HG02623 (cell line): Measurements from ENCODE around the gene QSOX2.
"Not testable (repeated sequence)": the region's sequence is repeated elsewhere in the genome, so short reads cannot be mapped to it uniquely, and the experiment has no call there.

Source experiments
- ATAC-seq: cut with Tn5 transposase; IDR thresholded peaks from one replicate; pipeline ENCODE4 v1.9.1; 2021; ENCODE audit warnings: moderate library complexity; ENCODE audit not compliant: unreplicated experiment

The QSOX2 gene

DNA sequence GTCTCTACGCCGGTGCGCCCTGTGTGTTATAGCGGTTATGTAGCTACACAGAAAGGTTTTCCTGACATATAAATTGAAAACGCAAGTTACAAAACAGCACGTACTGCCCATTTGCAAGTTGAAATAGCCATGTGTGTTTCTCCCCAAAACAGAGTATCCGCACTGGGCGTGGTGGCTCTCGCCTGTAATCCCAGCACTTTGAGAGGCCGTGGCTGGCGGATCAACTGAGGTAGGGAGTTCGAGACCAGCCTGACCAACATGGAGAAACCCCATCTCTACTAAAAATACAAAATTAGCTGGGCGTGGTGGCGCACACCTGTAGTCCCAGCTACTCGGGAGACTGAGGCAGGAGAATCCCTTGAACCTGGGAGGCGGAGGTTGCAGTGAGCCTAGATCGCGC, 21.0 kb upstream of the QSOX2 start:
- not testable (repeated sequence) for ATAC-seq

DNA sequence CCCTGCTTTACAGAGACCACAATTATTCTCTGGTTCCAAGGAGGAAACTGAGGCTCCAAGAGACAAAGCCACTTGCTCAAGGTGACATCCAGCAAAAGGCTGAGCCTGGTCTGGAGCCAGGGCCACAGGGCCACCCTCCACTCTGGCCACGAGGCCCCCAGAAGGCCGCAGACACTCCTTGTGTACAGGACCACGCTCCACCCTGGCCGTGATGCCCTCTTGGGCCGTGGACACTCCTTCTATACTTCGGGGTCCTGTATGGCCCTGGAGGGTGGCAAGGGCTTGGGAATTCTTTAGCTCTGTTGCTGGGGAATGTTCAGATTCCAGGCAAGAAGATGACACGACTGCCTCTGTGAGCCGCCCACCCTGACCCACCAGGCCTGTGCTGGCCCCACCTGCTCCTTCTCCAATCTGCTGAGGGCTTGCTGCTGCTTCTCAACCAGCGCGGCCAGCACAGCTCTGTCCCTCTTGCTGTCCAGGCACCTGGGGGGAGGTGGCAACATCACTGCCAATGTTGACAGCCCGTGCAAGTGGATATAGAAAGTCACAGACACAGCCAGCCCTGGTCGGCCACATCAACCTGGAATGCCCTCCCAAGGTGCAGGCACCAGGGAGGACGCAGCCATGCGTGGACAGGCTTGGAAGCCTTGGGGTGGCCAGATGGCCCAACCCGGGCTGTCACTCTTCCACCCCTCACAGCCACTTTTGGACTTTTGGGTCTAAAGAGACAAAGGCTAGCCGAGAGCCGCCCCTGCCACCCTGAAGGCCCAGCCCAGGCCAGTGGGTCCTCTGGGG, 20.1 kb upstream of the QSOX2 start:
- ATAC-seq = no peak

DNA sequence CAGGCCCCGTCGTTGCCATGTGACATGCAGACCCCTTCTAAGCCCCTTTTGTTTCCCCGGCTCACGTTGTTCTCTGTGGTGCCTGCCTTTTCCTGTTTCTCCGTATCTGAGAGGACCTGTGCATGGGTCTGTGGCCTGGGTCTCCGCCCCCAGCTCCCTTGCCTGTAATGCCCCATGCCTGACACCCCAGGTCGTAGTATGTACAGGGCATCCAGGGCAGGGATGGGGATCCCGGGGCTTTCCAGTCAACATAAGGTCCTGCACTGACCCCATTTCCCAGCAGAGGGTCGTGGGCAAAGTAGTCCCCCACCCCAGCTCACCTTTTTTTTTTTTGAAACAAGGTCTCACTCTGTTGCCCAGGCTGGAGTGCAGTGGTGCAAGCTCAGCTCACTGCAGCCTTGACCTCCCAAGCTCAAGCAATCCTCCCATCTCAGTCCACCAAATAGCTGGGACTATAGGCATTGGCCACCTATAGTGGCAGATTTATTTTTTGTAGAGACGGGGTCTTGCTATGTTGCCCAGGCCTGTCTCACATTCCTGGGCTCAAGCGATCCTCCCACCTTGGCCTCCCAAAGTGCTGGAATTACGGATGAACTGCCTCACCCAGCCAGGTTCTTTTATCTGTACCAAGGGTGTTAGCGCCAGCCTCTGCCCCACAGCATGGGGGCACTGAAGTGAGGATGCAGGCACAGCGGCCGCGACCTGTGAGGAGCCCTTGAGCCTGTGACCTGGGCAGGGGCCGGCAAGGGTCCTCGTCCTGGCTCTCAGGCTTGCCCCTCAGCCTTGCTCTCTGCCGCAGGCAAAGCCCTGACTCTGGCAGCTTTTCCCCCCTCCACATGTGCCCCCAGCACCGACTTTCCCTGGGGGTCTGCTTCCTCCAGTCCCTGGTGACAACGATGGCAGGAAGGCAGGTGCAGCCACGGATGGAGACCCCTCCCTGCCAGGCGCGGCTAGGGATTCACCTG, 19.1 kb upstream of the QSOX2 start:
- ATAC-seq = no peak

DNA sequence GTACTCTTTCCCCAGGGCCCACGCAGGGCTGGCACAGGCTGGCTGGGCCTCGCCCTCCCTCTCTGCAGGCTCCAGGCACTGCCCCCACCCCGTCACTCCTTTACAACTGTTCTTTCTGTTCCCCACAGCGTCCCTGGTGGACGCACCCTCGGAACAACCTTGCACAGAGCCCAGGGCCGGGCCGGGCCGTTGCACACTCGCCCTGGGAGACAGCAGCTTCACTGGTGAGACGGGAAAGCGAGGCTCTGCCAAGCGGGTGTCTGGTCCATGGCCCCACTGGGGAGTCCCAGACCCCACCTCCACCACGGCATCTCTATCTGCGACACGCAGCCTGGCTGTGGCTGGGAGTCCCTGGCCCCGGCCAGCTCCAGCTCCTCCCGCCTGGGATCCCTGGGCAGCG, 18.4 kb upstream of the QSOX2 start:
- ATAC-seq = no peak

DNA sequence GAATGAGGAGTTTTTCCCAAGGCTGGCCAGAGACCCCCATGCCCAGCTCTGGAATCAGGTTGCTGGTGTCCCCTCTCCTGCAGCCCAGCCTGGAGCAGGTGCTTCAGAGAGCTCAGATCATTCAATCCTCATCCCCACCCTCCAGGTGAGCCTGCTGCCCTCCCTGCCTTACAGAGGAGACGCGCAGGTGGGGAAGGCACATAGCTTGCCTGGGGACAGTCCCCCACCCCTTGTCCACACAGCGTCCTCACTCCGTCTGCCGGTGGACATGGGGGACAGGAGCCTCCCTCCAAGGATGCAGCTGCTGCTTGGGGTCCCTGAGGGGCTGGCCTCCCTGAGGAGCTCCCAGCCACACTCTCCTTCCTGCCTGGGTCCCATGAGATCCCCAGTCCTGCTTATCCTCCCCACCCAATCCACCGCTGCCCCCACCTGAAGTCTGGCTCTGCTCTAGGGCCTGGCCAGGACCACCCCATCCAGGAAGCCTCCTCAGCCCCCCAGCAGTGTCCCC, 17.1 kb upstream of the QSOX2 start:
- ATAC-seq = no peak

DNA sequence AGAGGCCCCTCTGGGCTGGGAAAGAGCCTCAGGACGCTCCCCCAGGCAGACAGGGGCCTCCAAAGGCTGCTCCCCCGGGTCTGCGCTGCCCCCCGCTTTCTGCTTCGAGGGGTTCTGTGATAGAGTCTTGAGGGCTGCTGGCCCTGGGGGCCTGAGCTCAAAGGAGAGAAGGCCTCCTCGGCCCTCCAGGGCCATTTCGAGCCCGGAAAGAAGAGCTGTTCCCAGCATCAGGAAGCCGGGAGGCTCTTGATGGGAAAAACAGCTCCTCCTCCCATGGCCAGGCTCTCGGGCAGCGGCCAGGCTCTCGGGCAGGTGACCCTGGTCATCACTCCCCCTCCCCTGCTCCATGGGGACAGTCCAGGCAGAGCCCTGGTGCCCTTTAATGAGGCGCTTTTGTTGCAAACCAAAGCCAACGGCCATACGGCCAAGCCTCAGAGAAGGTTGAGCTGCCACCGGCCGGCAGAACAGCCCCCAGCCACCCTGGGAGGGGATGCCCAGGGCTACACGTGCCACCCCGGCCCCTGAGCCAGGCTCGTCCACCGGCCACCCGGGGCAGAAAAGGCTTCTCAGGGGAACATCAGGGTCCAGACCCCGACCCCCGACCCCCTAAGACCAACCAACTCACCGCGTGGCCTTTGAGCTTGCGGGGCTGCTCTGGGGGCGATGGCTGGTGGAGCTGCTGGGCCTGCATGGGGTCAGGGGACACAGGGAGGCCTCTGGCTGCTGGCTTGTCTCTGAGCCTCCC, 16.2 kb upstream of the QSOX2 start:
- ATAC-seq = no peak

DNA sequence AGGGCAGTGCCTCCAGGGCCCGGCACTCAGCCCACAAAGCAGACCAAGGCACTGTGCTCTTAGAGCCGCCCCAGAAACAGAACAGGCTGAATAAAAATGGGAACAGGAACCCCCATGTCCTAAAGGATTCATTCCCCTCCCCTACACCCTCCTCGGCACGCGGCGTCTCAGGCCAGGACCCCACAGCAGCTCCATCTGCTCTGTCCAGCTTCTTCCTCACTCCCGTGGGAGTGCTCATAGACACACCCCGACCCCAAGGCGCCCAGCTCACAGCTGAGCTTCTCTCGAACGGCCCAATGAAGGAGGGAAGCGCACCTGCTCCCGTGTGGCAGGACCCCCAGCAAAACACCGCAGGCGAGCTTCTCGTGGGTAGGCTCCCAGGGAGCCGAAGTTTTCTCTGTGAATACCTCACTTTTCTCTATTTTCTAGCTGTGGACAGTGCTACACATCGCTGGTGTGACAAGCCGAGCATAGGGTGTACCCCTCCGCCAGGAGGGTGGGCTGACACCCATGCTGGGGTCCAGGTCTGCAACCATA, 15.4 kb upstream of the QSOX2 start:
- ATAC-seq = no peak

DNA sequence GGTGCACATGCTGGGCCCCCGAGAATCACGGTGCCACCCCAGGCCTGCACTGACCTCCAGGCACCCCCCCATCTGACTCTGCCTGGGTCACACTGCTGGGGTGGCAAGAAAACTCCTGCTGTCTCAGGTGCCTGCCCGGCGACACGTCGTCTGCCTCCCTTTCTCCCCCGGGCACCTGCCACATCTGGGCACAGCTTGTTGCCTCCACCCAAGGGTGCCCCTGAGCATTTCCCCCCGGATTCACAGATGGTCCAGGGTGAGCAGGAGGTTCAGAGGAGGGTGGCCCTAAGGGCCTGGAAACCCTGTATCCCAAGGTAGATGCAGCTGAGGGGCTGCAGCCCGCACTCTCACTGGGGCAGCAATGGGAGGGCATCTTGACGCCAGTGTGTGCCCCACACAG, 14.9 kb upstream of the QSOX2 start:
- no peak for ATAC-seq

DNA sequence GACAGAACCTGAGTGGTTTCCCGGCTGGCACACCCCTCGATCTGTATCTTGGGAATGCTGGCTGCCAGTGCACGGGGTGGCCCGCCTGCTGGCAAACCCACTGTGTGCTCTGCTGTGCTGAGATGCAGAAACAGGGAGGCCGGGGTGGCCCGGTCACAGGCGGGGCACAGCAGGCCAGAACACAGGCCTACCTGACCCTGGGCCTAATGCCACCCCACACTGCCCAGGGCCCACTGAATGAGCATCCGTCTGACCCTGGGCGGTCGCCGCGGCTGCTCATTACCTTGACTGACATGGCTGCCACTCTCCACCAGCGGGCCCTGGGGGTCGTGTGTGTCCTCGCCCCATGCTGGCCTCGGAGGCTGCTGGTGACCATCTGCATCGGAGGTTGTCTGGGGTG, 14.2 kb upstream of the QSOX2 start:
- no peak for ATAC-seq

DNA sequence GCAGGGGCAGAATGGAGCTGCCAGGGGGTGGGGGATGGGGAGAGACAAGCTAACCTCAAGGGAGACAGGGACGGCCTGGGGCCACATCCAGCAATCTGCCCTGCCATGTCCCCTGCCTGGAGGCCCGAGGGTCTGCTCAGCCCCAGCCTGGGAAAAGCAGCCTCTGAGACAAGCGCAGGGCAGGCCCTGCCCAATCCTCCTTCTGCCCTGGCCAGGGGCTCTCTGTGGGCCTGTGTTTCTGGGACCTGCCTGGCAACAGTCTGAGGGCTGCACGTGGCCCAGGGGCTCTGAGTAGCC, 13.9 kb upstream of the QSOX2 start:
- no peak for ATAC-seq

DNA sequence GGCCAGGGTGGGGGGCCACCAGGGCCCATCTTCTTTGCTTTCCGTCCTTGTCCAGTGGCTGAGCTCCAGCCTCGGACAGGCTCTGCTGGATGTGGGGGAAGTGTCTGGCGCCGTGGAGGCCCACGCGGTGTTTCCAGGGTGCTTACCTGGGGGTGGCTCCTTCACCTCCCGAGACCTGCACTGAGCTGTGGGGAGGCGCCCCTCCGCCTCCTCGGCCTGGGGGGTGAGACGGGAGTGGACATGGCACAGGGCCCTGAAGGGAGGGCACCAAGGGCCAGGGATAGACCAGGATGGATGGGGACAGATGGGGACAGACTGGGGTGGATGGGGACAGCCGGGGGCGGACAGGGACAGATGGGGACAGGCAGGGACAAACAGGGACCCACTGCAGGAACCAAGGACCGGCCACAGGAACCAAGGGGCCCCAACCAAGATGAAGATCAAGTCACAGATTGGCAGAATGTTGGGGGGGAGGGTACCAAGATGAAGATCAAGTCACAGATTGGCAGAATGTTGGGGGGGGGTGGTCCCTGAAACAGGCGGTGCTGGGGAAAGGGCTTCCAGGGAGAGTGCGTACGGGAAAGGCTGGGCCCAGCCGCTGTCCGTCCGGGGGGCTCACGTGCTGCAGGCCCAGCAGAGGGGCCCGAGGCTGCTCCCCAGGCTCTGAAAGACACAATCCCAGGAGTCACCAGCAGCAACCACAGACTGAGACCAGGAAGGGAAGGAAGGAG, 13.3 kb upstream of the QSOX2 start:
- no peak for ATAC-seq

DNA sequence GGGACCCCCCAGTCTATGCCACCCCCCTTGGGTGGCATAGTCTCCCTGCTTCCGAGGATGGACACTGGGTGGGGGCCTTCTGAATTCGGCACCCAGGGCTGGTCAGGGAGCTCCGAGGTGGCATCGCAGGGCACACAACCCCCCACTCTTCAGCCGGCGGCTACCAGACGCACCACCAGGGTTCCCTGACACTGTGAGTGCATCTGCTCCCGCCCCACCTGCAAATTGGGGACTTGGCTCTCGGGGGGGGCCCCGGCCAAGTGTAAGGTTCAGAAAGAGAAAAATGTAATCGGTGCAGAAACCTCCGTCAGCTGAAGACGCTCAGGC, 12.7 kb upstream of the QSOX2 start:
- no peak for ATAC-seq

DNA sequence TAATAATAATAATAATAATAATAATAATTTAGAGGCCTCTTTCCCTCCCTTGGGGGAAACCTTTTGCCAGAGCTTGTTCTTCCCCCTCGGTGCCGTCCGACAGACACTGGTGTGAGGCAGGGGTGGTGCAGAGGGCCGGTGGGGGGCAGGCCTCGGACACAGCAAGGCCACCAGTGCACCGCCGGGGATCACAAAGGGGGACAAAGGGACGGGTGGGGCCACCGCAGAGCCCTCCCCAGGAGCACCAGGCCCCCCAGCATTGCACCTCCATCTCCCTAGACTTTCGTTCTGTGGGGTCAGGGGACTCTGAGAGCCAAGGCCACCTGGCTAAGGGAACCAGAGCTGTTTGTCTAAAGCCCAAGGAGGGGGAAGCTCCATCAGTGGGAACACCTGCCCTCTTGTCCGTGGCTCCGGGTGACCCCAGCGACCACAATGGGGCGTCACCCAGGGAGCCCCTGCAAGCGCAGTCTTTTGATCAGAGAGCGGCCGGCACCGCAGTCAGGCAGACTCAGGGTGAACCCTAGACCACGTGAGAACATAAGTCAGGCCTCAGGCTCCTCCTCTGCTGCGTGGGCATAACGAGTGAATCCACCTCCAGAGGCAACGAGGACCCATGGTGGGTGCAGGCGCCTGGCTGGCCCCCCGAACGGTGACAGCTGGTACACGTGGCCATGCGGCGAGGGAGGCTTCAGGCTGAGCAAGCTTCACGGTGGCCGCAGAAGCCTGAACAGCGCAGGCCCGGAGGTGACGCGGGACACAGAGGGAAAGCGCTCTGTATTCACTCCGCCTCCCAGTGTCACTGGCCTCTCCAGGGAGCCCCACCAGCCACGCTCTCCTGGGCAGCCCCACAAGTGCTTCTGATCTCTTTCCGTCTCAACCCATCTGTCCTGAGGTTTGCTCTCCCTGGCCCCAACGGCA, 12.0 kb upstream of the QSOX2 start:
- no peak for ATAC-seq

DNA sequence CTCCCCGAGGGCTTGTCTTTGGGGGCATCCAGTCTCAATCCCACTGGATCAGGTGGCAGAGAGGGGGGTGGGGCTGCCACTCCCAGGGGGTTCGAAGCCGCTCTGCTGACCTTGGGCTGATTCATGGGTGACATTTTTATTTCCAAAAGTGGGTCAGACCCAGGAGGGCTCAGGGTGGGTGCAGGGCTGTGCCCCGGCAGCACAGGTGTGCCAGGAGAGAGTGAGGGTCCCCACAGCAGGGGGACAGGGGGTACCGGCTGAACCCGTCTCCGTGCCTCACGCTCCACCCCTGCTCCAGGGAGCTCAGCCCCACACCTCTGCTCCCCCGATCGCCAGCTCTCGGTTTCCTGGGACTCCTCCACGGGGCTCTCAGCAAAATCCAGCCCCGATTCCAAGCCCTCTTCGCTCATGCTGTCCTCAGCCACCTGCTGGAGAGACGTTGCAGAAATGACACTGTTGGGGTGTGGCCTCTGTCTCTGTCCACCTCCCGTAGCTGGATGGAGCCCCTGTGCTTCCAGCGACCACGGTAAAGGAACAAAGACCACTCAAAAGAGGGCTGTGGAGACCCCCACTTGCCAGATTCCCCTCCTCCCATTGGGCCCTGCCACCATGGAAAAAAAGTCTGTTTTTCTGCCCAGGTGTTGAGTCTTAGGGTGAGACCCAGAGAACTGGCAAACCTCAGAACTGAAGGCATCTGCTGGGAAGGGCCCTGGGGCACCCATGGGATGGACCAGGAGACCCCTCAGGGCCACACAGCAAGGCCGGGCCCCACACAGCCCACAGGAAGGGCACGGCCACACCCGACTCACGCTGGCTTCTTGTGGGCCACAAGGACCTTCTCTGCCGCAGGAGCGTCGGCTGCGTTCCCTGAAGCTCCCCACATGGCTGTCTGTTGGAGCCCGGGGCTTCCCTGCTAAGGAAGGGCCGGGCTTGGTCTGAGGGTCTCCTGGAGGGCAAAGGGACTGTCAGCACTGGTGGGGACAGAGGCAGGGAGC, 10.6 kb upstream of the QSOX2 start:
- ATAC-seq = no peak

DNA sequence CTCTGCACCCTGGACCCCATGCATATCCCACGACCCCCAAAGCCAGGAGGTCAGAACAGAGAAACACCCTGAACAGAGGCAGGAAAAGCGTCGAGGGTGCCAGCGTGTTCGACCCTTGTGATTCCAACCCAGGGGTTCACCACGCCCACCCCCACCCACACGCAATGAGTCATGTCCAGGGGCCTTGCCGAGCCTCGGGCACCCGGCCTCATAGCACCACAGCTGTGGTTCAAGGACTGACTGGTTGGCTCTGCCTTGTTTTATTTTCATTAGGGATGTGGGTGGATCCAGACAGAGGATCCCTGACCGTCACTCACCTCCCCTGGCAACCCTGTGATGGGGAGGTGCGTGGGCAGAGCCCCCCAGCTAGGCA, 9.5 kb upstream of the QSOX2 start:
- ATAC-seq = no peak

DNA sequence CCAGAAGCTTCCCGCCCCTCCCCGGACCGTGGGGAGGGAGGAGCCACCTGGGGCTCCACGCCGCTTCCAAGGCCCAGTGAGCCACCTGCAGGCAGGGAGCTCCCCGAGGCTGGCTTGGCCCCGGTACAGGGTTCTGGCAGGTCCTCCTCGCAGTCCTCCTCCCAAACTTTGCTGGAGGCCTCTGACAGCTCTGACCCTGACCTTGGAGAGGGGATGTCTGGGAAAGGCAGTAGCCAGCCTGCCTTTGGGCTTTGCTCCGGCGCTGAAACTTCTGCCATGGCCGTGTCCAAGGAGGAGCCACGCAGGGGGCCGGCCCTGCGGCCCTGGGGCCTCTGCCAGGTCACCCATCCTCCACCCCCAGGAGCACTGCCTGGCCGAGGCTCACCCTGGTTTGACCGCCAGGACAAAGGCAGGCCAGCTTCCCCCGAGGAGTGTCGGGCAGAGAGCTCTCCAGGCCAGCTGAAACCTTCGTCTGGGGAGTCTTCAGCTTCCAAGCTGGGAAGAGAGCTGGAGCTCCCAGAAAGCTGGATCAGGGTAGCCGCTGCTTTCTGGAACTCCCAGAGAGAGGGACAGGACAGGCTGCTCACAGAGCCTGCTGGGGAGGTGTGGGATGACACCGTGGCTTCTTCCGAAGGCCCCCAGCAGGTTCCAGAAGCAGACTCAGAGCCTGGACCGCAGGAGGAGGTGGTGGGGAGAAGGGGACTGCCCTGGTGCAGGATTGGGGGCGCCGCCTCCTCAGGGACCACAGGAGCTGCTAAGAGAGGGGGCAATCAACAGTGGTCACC, 9.0 kb upstream of the QSOX2 start:
- no peak for ATAC-seq

DNA sequence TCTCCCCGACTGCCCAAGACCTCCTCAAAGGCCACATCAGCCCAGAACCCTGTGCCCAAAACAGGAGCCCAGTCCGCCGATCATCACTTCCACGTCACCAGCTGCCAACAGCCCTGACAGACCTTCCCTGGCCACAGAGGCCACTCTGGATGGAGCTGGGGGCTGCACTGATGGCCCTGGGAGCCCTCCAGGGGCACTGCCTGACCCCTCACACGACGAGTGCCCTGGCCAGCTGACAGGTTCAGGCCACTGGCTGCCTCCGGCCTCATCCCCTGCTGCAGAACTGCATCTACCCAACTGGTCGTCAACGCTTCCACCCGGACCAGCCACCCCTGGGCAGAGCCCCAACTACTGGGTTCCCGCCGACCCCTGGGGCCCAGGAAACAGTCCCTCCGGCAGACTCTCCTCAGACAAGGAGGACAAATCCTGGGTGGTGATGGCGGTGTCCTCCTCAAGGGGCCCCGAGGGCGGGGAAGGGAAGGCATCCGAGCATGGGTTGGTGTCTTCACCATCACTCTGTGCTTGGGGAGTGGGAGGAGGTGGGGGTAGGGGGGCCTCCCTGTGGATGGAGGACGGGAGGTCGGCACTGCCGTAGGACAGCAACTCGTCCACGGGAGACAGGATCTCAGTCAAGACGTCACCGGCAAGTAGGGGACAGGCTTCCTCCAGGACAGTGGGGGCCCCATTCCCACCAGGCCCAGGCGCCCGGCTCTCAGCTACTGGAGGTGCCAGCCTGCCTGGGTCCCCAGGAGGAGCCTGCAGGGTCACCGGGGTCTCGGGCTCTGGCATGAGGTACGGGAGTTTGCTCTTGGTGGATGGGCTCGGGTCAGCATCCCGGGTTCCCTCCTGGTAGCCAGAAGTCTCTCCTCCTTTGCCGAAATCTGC, 7.9 kb upstream of the QSOX2 start:
- no peak for ATAC-seq
